Caco-2 (cell line): ENCODE data around the gene STON2. TPM values are rescaled to one million over a fixed set of nuclear protein-coding genes. Genes with fewer than 3 reads are reported as not detected.

Experiments
- BruUV-seq: library from RNA; stranded (reverse); fragments of 400-500 nt; replicated peaks from 2 replicates; lab custom pipeline; 2021; lab: Mats Ljungman, UMichigan
- CTCF ChIA-PET: fragments of 300-600 bp; sonication (Branson Sonifier 250); formaldehyde crosslinking; loops from one replicate; lab custom pipeline; 2022; ENCODE audit warnings: antibody characterized with exemption; lab: Charles Lee
- POLR2A ChIA-PET: fragments of 300-600 bp; sonication (Branson Sonifier 250); formaldehyde crosslinking; loops from one replicate; lab custom pipeline; 2022; ENCODE audit warnings: antibody characterized with exemption; lab: Charles Lee
- DNase-seq, 2 experiments: peaks; one replicate each; pipeline versions ENCODE4 v3.0.0 to v3.0.0-alpha.2; 2020 to 2022
- H3K27me3 ChIP-seq: replicated peaks from 2 replicates; pipeline ENCODE4 v1.6.0; 2011; ENCODE audit warnings: low read length; ENCODE audit not compliant: control insufficient read depth, insufficient read depth
- H3K36me3 ChIP-seq: 2 replicates; pipeline ENCODE4 v1.5.1; 2011; ENCODE audit warnings: low read length; ENCODE audit not compliant: control insufficient read depth, insufficient read depth
- H3K4me1 ChIP-seq: fragments of 250-450 bp; sonication (Bioruptor Pico); 2 replicates; pipeline ENCODE4 v1.5.1; 2020; ENCODE audit warnings: mild to moderate bottlenecking
- H3K4me3 ChIP-seq: 2 replicates; pipeline ENCODE4 v1.5.1; 2011; ENCODE audit warnings: low read depth, mild to moderate bottlenecking, control low read depth, low read length
- H3K9me3 ChIP-seq: fragments of 250-450 bp; sonication (Bioruptor Pico); 2 replicates; pipeline ENCODE4 v1.5.1; 2020; ENCODE audit warnings: mild to moderate bottlenecking, moderate library complexity
- H3K27ac Mint-ChIP-seq: one replicate; pipeline ENCODE4 v1.8.0; 2022; ENCODE audit warnings: mixed read lengths; ENCODE audit not compliant: unreplicated experiment
- H3K27me3 Mint-ChIP-seq: one replicate; pipeline ENCODE4 v1.8.0; 2022; ENCODE audit warnings: mixed read lengths; ENCODE audit not compliant: insufficient read depth, unreplicated experiment
- H3K36me3 Mint-ChIP-seq: one replicate; pipeline ENCODE4 v1.8.0; 2022; ENCODE audit warnings: mild to moderate bottlenecking, mixed read lengths; ENCODE audit not compliant: insufficient read depth, unreplicated experiment
- H3K4me1 Mint-ChIP-seq: one replicate; pipeline ENCODE4 v1.8.0; 2022; ENCODE audit warnings: low read depth, mixed read lengths; ENCODE audit not compliant: unreplicated experiment
- H3K4me3 Mint-ChIP-seq: one replicate; pipeline ENCODE4 v1.8.0; 2022; ENCODE audit warnings: mild to moderate bottlenecking, moderate library complexity, mixed read lengths; ENCODE audit not compliant: unreplicated experiment
- H3K9me3 Mint-ChIP-seq: one replicate; pipeline ENCODE4 v1.8.0; 2022; ENCODE audit warnings: mixed read lengths; ENCODE audit not compliant: unreplicated experiment
- intact Hi-C: fragments of 100-400 bp; cut with micrococcal nuclease; formaldehyde crosslinking; loops from one replicate; pipeline ENCODE4 v1.10.0; 2022; ENCODE audit not compliant: unreplicated experiment
- total RNA-seq: library from RNA; stranded (reverse); gene quantifications from 2 replicates; pipeline ENCODE4 v1.2.3, GENCODE V29; 2022
- TF ChIP-seq, protein P1 (sequence below), 2 experiments: fragments of 200-600 bp in 1 of 2; IDR thresholded peaks; 1 replicate in 1 of 2; 2 replicates in 1 of 2; pipeline versions ENCODE4 v1.5.1 to v1.8.0; 2011 to 2022; ENCODE audit warnings: antibody characterized with exemption in 1 of 2, control low read depth in 1 of 2, inconsistent platforms in 1 of 2, low read depth in 1 of 2, low read length in 1 of 2, mild to moderate bottlenecking in 1 of 2, moderate library complexity in 1 of 2; ENCODE audit not compliant: insufficient read depth in 1 of 2, severe bottlenecking in 1 of 2, unreplicated experiment in 1 of 2

STON2 gene
- total RNA-seq, 1 experiment from 2014 or later: 43.5 TPM

DNA sequence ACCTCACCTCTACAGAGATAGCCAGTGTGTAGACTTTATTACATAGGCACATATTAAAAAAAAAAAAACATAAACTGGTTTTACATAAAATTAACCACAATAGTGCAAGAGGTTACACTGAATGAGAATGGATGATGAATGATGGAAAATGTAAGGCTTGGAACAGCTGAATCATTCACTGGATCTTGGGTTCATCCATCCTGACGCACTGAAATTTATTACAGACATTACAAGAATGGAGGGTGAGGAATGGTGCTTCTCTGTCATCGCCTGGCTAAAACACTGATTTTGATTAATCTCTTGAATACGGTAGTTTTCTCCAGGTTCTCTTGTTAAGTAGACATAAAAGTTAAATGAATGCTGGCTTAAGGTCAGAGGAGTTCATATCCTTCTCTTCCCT lies 139.4 kb downstream of the STON2 start:
- intact Hi-C loops: no loop called here
- Histone ChIP-seq H3K4me1 (no peaks in the 10 kb centered on the region), H3K9me3 (no peaks in the 10 kb centered on the region), H3K27me3 (no peaks in the 10 kb centered on the region), H3K36me3 (no peaks in the 10 kb centered on the region), H3K4me3 (no peak overlapping the region)
- Mint-ChIP-seq H3K27ac (no peak overlapping the region), H3K27me3 (no peaks in the 10 kb centered on the region), H3K4me1 (no peaks in the 10 kb centered on the region), H3K9me3 (no peaks in the 10 kb centered on the region), H3K4me3 (no peak overlapping the region), H3K36me3 (no peaks in the 10 kb centered on the region)
- ChIA-PET POLR2A (no interaction called here), CTCF (no interaction called here)
- TF ChIP-seq, protein P1, sequence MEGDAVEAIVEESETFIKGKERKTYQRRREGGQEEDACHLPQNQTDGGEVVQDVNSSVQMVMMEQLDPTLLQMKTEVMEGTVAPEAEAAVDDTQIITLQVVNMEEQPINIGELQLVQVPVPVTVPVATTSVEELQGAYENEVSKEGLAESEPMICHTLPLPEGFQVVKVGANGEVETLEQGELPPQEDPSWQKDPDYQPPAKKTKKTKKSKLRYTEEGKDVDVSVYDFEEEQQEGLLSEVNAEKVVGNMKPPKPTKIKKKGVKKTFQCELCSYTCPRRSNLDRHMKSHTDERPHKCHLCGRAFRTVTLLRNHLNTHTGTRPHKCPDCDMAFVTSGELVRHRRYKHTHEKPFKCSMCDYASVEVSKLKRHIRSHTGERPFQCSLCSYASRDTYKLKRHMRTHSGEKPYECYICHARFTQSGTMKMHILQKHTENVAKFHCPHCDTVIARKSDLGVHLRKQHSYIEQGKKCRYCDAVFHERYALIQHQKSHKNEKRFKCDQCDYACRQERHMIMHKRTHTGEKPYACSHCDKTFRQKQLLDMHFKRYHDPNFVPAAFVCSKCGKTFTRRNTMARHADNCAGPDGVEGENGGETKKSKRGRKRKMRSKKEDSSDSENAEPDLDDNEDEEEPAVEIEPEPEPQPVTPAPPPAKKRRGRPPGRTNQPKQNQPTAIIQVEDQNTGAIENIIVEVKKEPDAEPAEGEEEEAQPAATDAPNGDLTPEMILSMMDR (IDR thresholded peaks at IDR 0.05; ENCODE audit: insufficient read depth in 1 of 2, low read depth in 1 of 2, low read length in 1 of 2, severe bottlenecking in 1 of 2, unreplicated experiment in 1 of 2): no peak
- no TSS peak for BruUV-seq
- no peak for DNase-seq

DNA sequence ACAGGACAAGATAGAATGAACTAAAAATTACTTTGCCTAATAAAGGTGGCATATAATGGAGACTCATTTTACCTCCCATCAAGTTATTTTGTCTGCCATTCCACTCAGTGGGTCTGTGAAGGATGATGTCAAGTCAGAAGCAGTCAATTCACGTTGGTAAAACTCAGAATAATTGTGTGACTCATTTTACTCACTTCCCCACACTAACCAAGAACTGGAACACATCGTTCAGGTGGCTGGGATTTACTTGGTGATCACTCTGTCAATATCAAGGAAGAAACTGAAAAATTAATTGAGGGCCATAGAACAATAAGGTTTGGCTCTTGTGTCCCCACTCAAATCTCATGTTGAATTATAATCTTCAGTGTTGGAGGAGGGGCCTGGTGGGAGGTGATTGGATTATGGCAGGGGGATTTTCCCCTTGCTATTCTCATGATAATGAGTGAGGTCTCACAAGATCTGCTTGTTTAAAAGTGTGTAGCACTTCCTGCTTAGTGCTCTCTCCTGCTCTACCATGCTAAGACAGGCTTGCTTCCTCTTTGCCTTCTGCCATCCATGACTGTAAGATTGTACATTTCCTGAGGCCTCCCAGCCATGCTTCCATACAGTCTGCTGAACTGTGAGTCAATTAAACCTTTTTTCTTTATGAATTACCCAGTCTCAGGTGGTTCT lies 143.7 kb downstream of the STON2 start:
- POLR2A ChIA-PET: no interaction called here
- Mint-ChIP-seq H3K4me3 (no peak overlapping the region), H3K4me1 (peaks cover 6% of the 10 kb centered on the region), H3K9me3 (no peaks in the 10 kb centered on the region), H3K36me3 (no peaks in the 10 kb centered on the region), H3K27ac (no peak overlapping the region), H3K27me3 (no peaks in the 10 kb centered on the region)
- Histone ChIP-seq H3K4me3 (no peak overlapping the region), H3K9me3 (no peaks in the 10 kb centered on the region), H3K27me3 (no peaks in the 10 kb centered on the region), H3K36me3 (no peaks in the 10 kb centered on the region), H3K4me1 (no peaks in the 10 kb centered on the region)
- DNase-seq: no peak
- intact Hi-C loops: no loop called here
- BruUV-seq: no TSS peak
- CTCF ChIA-PET: no interaction called here
- TF ChIP-seq, protein P1 (IDR thresholded peaks at IDR 0.05; ENCODE audit: insufficient read depth in 1 of 2, low read depth in 1 of 2, low read length in 1 of 2, severe bottlenecking in 1 of 2, unreplicated experiment in 1 of 2): no peak

DNA sequence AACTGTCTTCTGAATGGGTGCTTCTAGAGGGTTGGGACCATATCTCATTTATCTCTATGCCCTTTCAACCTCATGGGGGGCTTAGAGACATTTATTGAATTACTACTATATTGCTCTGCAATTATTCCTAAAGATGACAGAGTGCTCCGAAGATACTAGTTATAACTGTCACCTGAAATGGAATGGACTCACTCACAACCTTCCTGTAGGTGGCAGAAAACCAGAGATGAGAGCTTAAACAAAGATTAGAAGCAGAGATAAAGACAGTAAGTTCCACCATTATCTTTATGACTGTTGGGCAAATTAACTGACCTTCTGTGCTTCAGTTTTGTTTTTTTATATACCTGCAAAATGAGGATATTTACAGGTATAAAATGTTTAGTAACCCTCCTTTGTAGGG lies 147.8 kb downstream of the STON2 start:
- Mint-ChIP-seq H3K27me3 (no peaks in the 10 kb centered on the region), H3K36me3 (no peaks in the 10 kb centered on the region), H3K9me3 (no peaks in the 10 kb centered on the region), H3K27ac (no peak overlapping the region), H3K4me1 (peaks cover 6% of the 10 kb centered on the region), H3K4me3 (no peak overlapping the region)
- Histone ChIP-seq H3K9me3 (no peaks in the 10 kb centered on the region), H3K4me3 (no peak overlapping the region), H3K27me3 (no peaks in the 10 kb centered on the region), H3K36me3 (no peaks in the 10 kb centered on the region), H3K4me1 (no peaks in the 10 kb centered on the region)
- DNase-seq: no peak
- POLR2A ChIA-PET: no interaction called here
- no TSS peak for BruUV-seq
- CTCF ChIA-PET: interaction anchor here (1.3 to 1.4 kb wide), 2 partner anchors 183 to 201 kb away, joined by 3 to 4 read pairs; no protein-coding TSS in a partner anchor
- TF ChIP-seq, protein P1 (IDR thresholded peaks at IDR 0.05; ENCODE audit: insufficient read depth in 1 of 2, low read depth in 1 of 2, low read length in 1 of 2, severe bottlenecking in 1 of 2, unreplicated experiment in 1 of 2): peak; percentile 12 to 28
- intact Hi-C loops: no loop called here
